OCI-M2 (cell line): ENCODE results near the gene SF3B4.
"Not testable (repeated sequence)": the region's sequence is repeated elsewhere in the genome, so short reads cannot be mapped to it uniquely, and the experiment has no call there.

ENCODE experiments used
- DNase-seq: peaks from one replicate; lab custom pipeline; 2025; ENCODE audit not compliant: unreplicated experiment; lab: John Stamatoyannopoulos, UW

The SF3B4 gene, protein sequence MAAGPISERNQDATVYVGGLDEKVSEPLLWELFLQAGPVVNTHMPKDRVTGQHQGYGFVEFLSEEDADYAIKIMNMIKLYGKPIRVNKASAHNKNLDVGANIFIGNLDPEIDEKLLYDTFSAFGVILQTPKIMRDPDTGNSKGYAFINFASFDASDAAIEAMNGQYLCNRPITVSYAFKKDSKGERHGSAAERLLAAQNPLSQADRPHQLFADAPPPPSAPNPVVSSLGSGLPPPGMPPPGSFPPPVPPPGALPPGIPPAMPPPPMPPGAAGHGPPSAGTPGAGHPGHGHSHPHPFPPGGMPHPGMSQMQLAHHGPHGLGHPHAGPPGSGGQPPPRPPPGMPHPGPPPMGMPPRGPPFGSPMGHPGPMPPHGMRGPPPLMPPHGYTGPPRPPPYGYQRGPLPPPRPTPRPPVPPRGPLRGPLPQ

DNA sequence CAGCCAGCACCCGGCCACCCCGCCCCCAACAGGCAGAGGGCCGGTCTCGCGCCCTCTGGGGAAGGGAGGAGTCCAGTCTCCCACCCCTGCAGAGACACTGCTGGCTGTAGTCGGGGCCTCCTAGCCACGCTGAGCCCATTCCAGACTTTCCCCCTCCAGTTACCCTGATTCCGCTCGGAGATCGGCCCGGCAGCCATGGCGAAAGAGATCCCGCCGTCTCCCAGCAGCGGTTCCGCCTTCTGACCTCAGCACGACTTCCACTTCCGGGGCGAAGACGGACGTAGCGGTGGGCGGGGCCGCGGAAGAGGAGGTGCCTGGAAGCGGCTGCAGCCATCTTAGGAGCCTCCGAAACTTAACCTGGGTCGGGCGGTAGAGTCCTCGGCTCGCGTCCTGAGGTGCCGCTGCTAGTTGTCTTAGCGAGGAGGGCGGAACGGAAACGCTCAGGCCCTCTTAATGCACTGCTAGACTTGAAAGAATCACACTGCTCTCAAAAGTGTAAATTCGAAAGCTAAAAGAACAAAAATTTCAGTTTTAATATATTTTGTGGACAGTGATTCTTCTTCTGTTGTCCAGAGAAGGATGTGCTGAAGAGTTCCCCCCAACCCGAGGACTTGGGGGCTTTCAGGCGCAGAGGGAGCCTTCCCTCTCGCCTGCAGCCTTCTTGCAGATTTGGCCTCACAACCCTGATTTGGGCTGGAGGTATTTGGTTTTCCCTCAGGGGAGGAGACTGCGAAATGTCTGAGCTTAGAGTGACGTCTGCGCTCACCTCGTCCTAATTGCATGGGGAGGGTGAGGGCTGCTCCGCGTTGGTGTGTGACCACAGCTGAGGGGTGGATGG, at the start of gene SF3B4:
Gene SF3B4, minus strand, starts transcription at position 241 of the 838 bp plus-strand sequence. Its CDS starts 44 bp downstream, at position 197.
- DNase-seq, result no peak

DNA sequence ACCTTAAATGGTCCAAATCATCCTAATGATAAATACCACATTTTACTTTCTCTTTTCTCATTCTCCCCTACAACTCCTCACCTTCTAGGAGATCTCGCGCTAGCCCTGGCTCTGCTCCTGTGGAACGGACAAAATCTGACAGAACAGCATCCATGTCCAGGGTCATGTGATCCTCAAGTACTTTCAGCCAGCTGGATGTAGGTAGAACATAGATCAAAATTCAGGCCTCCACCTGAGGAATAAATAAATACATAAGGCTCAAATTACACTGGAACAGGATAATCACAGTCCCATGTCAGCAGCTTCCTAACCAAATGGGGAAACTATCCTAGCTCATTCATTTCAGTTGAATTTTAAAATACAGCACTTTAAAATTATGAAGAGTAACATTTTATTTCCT, 49.7 kb upstream of the SF3B4 start:
- DNase-seq, result no peak

DNA sequence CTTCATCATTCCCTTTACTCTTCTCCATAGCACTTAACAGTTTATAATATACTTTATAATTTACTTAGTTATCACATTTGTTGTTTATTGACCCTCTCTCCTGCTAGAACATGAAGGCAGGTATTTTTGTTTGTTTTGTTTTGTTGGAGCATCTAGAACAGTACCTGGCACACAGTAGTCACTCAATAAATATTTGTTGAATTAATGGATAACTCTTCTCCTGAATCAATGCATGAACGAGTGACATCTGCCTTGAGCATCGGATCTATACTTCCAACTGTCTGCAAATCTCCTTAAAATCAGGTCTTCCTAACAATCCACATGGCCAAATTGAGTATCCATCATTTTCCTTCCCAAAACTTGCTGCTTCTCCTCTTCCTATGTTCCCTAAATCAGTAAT, 44.9 kb upstream of the SF3B4 start:
- no peak for DNase-seq

DNA sequence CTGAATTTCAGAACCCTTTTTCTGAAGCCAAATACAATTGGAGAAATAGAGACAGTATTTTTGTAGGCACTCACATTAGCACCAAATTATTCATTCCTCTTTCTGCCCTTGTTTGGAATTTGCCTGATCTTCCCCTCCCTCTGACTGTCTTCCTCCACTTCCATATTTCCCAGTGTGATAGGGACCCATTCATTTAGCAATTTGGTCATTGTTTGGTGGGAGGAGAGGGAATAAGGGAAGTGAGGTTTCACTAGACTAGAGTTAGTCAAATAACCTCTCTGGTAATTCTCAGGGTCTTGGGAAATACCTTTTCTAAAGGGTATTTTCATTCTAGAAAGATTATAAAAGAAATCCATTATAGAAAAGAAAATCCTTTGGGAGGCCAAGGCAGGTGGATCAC, 40.0 kb upstream of the SF3B4 start:
- no peak for DNase-seq

DNA sequence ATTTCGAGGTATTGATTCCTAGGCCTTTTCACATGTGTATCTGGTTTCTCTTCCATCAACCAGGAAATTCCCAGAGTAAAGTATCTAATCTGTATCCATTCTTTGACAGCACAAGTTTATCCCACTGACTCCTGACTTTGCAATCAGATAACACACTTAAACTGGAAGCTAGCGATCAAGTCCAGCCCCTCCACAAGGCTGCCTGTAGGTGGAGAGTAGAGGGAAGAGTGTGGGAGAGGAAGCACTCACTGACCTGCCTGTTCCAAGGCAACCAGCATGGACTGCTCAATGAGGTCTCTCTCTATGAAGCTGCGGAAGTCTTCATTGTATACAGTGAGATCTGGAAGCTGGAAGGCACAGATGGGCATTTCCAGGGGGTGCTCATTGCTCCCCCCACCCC, 39.4 kb upstream of the SF3B4 start:
- DNase-seq, result no peak

DNA sequence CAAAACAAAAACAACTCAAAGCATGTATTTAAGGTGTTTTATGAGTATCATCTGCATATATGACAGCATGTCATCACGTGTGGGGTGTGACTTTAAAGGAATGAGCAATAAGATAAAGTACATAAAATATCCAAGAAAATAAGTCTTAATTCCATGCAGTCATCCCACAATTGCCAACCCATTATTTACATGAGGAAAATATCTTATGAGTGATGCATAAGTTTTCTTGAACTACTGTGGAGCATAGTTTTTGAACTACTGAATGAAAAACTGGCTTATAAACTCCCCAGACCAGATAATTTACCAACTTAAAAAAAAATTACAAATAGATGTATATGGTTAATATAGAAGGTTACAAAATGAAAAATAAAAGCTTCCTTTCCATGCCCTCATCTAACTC, 38.8 kb upstream of the SF3B4 start:
- no peak for DNase-seq

DNA sequence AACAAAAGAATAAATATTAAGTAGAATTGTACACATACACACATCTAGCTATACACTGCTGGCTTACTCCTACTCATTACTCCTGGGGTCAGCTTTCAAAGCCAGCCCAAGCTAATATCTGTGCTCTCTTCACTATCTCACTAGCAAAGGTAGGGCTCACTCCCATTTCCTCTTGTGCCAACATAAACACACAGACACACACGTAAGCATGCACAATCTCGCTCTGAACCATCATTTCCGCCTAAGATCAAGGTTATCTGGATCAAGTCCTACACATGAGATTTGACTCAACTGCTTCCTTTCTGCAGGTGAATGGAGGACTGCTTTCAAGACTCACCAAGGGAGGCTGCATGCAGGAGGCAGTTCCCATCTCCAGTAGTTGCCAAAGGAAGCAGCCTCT, 37.8 kb upstream of the SF3B4 start:
- no peak for DNase-seq

DNA sequence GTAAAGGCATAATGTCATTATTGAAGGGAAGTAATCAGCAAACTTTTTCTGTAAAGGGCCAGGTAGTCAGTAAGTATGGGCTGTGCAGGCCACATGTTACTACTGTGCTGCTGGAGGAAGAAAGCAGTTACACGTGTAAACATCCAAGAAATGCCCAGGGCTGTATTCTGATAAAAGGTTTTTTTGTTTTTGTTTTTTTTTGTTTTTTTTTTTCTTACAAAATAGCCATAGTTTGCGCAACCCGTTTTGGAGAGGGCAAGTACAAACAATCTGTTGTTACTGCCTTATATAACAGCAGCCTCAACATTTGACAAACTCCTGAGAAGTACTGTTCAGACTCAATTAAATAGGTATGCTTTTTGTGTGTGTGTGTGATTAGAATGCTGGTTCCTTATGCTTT, 35.8 kb upstream of the SF3B4 start:
- DNase-seq, result no peak

DNA sequence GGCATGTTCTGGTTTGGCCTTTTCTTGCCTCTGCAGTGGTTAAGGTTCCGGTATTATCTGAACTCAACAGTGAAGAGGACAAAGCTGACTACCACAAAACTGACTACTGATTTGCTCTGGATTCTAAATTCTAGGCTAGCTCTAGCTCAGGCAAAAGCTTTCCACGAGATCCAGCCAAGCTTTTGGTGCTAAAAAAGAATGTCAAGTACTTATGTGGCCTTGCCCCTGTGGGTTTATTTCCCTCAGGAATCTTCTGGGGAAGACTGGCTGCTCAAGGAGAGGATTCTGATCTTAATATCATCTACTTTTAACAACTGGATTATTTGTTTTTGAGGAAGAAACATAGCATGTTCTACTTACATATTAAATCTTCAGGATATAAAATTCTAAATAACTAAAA, 35.1 kb upstream of the SF3B4 start:
- no peak for DNase-seq

DNA sequence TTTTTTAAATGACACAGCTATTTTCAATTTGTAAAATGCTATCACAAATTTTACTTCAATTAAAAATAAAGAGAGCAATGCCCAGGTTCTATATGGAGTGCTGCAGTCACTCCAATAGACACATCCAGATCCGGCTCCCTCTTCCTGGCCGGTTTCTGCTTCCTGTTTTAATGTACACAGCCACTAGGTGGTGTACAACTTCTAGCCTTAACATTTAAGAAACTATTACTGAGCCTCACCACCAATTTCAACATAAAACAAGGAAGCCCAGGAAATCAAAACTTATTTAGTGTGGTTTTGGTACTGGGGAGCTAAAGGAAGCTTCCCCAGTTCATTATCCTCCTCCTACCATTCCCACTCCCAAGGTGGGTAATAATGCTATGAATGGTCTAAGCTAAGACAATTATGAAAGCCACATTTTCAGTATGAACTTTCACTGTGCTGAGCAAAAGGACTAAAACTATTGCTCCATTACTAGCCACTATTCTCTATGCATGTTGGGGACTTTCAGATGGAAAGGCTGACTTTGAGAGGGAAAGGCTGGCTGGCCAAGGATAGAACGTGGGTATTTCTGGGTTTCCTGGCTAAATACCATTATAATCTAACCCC, 34.5 kb upstream of the SF3B4 start:
- no peak for DNase-seq

DNA sequence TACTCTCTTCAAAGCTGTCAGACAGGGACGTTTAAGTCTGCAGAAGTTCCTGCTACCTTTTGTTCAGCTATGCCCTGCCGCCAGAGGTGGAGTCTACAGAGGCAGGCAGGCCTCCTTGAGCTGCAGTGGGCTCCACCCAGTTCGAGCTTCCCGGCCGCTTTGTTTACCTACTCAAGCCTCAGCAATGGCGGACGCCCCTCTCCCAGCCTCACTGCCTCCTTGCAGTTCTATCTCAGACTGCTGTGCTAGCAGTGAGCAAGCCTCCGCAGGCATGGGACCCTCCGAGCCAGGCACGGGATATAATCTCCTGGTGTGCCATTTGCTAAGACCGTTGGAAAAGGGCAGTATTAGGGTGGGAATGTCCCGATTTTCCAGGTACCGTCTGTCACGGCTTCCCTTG, 29.9 kb upstream of the SF3B4 start:
- DNase-seq, result not testable (repeated sequence)

DNA sequence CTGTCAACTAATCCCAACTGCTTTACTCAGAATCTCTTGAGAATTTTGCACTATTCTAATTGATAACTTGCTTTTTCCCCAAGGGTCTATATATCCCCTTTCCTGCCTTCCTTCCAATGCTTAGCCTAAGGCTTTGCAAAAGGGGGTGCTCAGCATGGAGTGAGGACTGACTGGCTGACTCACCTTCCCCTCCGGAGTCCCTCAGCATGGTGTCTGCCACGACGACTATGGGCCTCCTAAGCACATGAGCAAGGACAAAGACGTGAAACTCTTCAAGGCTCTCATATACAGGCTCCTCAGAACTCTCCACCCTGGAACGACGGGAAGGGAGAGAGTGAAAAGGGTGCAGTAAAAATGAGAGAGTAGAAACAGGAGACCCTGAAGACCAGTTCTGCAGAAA, 22.3 kb upstream of the SF3B4 start:
- DNase-seq, result no peak

DNA sequence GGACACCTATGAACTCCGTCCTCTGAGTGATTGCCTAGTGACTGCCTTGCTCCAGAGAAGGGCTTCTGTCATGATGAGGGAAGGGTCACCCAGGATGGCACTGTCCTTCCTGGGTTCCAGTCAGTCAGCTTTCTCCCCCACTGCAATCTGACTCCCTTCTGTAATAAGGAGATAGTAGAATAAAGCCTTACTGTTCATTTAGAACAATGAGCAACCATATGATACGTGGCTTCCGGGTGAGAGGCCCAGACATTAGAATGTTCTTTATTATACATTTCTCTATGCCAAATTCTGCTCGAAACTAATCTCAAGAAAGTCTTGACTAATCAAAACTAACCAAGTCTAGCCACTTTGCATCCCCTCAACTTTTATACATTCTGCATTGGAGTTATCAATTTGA, 17.6 kb upstream of the SF3B4 start:
- no peak for DNase-seq

DNA sequence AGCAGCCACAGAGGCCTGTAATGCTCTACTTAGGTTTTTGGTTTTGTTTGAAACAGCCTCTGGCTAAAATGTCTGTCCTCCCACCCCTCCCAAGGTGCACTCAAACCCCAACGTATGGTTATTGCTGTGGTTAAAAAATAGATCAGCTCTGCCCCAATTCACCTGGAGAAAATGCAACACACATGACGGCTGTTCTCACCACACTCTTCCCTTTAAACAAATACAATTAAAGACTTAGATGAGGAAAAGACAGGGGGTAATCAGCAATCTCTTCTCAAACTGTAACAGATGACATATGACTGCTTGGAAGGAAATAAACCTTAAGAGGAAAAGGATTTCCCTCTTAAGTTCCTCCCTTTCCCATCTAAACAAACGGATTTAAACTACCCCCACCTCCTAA, 15.3 kb upstream of the SF3B4 start:
- no peak for DNase-seq

DNA sequence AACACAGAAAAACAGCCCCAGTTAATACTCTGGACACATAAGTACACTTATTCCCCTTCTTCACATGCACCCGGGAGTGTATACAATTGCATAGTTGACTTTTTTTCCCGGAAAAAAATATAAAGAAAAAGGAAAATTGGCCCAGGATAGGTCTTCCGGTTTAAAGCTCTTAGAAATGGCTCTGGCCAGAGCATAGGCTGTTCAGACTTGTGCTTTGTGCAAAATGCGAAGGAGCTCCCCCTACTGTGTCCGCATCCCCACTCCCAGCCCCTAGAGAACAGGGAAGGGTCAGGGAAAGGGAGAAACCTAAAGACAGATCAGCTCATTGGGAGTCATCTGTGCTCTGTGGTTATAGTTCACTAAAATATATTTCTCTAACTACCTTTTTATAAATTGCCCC, 14.6 kb upstream of the SF3B4 start:
- no peak for DNase-seq

DNA sequence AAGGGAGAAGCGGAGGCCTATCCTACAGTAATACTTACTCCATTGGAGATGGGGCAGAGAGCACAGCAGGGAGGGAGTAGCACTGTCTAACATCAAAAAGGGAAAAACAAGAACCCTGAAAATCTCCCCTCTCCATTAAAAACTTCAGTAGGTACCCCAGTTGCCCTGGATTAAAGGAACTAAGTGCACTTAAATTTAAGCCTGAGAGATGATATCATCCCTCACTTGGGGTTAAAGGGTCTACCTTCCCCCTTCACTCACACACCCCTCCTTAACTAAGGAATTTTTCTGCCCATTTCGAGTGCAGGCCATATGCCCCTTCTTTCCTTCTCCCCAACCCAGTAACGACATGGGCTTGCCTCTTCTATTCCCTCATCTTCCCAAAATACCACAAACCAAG, 12.8 kb upstream of the SF3B4 start:
- no peak for DNase-seq

DNA sequence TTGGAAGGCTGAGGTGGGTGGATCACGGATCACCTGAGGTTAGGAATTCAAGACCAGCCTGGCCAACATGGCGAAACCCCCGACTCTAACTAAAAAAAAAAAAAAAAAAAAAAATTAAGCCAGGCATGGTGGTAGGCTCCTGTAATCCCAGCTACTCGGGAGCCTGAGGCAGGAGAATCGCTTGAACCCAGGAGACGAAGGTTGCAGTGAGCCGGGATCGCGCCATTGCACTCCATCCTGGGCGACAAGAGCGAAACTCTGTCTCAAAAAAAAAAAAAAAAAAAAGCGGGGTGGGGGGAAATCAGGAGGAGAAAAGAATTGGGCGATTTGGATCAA, 11.0 kb upstream of the SF3B4 start:
- not testable (repeated sequence) for DNase-seq

DNA sequence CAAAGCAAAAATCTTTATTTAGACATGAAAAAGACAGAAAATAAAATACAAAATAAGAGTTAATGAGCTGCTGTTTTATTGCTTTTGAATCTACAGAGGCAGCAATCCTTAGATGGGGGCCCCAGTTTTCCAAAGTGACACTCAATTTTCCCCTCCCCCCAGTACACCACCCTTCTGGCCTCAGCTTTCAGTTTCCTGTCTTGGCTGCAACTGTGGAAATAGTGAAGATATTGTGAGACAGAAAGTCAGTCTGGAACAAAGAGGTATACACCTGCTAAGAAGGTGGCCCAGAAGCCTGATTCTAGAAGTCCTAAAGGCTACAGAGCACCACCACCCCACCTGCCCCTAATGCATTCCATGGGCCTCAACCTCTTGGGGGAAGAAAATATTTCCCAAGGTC, 10.2 kb upstream of the SF3B4 start:
- DNase-seq, result no peak

DNA sequence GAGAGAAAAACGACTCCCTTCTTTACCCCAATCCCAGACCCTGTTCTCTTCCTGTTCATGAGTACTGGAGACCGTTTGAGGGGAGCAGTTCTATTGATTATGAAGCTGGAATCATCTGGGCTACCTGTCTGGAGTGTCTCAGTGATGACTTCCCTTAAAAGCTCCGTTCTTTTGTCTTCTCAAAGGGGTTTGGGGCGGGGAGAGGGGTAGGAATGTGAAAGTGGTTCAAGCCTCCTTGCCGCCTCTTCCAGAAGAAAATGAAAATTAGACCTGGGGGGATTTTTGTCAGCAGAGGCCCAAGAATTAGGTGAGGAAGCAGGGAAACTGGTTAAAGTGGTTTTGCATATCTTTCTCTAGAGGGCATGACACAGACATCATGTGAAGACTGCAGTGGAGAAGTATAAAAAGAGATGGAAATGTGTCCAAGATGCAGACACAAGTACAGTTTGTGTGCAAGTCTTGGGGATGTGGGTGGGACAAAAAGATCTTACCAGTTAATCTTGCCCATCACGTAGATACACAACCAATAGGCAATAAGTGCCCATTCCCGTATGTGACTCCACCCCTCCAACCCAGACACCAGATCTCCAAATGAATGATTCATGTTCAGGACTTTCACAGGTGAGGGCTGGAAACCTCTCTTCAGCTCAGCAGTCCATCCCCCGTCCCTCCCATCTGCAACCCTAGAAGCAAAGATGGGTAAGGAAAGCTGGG, 9.5 kb upstream of the SF3B4 start:
- DNase-seq, result no peak

DNA sequence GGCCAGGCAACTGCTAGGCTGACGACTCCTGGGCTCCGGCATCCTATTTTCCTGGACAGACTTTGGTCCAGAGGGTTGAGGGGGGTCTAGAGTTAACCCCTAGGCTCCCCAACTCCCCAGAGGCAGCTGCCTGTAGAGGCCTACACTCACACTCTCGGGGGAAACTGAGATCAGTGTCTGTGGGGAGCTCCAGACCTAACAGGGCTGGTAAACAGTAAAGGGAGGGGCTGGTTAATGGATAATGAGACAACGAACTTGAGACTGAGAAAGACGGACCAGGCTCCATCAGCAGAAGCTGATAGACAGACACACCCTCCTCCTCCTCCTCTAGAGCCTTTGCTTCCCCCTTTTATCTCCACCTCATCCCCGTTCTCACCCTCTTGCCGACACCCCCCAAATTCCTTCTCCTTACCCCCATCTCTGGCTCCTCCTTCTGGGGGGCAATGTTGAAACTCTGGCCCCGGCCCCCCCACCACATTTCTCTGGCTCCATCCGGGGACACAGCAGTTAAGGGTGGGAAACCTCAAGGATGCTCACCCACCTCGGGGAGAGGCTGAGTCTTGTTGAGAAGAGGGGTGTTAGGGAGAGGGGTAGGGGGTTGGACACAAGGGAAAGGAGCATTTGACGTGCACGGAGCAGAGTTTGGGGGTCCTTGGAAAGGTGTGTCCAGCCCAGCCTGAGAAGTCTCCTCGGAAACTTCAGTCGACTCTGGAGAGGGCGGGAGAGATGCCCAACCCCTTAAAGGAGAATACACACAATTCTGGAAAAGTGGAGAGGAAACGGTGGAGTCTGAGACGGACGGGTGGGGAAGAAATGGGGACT, 8.8 kb upstream of the SF3B4 start, which contains the start of gene MTMR11:
Gene MTMR11, minus strand, starts transcription at position 710 of the 822 bp plus-strand sequence. Its CDS starts 232 bp downstream, at position 478.
- no peak for DNase-seq
